Ramos (cell line): ENCODE data around the gene BLACAT1.
"Not testable (repeated sequence)": the region's sequence is repeated elsewhere in the genome, so short reads cannot be mapped to it uniquely, and the experiment has no call there.

Experiments used
- in situ Hi-C: fragments of 300-500 bp; cut with MboI; formaldehyde crosslinking; loops from one replicate; pipeline ENCODE4 v1.14.3; 2022; ENCODE audit warnings: low sequenced_read_pairs; ENCODE audit not compliant: unreplicated experiment

The BLACAT1 gene

DNA sequence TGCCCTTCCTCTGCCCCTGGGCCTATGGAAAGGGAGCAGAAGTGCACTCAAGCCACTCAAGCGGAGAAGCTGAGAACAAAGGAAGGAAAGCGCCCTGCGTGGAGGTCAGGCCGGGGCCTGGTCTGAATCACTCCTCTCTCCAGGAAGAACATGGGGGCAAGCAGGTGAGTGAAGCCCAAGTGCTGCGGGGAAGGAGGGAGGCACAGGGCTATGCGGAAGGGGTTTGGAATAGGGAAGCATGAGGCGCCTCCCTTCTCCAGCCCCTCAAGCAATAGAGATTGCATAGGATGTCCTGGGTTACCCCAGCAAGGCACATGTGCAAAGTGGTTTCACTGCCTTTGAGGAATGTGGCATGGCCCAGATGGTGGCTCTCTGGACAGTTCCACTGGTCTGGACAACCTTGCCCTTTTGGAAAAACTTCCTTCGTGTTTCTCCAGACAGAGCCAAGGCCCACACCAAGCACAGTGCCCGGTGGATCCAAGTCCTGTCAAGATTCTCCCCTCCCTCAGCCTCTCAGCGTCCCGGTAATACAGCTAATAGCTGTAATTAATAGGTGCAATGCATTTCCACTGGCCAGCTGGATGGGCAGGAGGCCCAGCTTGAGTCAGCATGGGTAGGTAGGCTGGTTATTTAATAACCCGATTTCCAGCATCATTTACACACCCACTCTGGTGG lies 13.7 kb downstream of the BLACAT1 start:
- in situ Hi-C loops = no loop called here

DNA sequence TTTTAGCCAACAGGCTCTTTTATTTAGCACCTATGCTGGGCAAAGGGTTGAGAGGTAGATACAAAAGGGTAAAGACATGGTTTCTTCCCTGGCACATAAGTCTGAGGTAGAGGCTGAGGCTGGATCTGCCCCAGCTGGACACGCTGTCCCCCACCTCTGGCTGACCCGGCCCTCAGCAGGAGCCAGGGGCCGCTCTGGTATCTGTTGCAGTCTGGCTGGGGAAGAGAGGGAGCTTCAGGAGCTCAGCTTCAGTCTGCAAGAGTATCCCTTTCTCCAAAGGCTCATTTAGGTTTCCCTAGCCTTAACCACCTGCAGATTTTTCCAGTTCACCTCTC lies 14.2 kb downstream of the BLACAT1 start:
- in situ Hi-C loops = no loop called here

DNA sequence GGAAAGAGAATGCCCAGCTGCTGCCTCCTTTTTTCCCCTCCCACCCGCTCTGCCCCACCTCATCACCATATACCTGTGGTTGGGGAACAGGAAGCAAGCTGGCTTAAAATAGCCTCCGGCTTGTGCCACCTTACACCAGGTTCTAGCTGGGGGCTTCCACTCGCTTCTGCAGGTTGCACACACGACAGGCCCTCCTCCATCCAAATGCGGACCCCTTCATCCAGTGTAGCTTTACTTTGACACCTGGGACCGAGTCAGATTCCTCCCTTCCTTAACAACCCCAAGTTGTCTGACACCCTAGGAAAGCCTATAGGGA lies 14.6 kb downstream of the BLACAT1 start:
- in situ Hi-C loops = no loop called here

DNA sequence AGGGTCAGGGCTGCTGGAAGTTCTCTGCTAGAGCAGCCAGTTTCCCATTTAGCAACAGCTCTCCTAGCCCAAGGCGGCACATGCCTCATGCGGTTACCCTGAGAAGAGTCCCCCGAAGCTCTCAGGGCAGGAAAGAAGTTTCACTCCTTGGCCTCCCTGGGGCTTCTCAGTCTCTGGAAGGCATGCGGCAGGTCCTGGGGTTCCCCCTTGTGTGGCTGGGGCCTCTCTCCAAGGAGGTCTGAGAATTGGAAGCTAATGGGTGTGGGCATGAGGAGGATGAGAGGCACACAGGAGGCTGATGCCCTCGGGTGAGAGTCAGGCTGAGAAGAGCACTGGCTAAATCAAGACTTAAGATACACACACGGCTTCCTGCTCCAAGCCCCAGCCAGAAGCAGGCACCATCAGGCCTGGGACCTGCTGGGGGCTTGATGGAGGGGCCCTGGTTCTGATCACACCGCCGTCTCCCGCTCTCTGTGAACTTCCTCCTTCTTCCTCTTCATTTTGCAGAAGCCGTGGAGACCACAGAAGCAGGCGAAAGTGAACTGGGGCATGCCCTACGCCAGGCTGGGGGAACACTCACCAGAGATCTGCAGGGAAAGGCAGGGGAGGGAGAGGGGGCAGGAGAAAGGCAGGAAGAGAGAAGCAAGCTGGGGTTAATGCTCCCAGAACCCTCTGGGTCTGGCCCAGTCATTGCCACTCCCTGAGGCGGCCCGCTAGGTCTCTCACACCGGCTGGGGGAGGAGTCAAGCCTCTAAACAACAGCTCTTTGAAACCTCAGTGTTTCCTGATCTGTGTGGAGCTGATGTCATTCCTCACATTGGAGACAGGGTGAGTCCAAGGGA lies 15.1 kb downstream of the BLACAT1 start:
- in situ Hi-C loops = no loop called here

DNA sequence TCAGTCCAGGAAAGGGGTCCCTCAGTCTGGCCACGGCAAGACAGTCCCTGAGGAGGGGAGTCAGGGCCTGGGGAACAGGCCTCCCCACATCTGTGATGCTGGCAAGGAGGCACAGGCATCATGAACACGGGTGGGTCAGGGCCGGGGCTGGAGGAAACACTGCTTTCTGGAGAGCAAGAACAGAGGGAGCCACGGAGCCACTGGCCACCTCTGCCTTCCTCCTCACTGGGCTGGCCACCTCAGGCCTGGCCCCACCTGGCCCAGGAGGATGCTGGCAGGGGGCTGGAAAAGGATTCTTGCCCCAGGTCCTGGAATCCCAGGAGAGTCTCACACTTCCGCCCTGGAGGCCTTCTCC lies 15.7 kb downstream of the BLACAT1 start:
- in situ Hi-C loops = no loop called here

DNA sequence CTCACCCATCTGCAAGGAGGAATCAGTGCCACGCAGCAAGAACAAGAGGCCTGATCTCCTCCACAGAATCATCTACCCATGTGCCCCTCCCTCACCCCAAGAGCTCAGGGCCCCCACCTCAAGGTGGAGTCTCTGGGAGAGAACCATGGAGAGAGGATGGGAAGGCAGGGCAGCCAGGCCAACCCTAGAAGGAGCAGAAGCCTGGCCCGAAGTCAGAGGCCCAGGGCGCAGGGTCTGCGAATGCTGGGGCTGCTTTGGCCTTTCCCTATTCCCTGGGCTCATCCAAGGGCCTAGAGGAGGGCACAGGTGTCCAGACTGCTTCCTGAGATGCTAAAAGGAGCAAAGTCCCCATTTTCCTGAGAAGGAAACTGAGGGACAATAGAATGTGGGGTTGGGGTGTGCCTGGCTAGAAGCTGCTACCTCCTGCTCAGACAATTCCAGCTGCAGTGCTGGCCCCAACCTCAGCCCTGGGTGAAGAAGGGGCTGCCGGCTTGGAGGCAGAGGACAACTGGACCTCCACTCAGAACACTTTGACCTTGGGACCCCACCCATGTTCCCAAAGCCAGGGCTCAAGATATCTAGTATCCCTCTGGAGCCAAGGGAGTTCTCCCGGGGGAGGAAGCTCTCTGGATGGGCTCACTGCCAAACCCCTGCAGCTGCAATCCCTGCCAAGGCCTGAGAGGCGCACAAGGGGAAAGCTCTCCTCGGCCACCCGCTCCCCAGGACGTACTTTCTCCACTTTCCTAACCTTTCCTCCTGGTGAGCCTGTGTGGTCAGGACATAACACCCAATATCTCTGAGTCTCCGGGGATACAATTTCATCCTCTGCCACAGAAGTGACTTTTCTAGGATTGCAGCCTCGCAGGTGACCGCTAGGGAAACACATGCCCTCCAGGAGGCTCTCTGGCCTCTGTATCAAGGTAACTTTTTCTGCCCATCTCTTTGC lies 17.4 kb downstream of the BLACAT1 start:
- in situ Hi-C loops = no loop called here

DNA sequence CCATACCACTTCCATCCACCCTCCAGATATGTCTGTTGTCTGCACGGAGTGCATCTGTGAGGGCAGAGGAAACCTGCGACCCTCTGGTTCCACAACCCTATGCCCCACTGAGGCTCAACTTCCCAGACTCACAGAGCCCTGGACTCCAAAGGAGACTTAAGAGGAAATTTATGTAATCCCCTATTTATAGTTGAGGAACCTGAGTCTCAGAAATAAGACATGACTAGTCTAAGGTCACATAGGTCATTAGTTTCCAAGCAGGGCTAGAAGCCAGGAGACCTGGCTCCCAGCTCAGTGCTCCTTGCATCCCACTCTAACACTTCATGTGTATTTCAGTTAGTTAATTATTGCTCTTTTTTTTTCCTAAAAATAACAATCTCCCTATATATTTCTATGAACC lies 18.3 kb downstream of the BLACAT1 start:
- in situ Hi-C loops = no loop called here

DNA sequence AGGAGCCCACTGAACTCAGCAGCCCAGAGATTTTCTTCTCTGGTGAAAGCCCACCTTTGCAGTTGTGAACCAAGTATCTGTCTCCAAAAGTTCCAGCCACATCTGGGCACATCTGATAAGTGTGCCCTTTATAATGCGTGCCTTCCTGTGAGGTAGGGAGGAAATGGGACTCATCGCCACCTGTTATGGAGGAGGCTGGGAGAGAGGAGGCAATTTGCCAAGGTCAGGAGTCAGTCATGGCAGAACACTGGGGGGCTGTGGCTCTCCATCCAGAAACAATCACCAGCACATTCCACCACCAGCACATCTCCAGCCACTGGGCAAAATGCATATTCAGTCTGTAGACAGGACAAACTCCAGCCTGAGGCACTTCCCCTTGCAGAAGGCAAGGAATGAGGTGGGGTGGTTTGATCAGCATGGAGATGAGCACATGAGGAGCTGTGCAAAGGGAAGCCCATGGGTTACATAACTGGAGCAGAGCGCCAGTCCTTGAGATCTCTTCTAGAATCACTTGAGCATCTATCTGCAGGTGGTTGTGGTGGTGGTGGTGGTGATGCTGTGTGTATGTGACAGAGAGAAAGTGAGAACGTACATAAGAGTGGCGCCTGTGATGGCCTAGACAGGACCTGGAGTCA lies 19.0 kb downstream of the BLACAT1 start:
- in situ Hi-C loops = no loop called here

DNA sequence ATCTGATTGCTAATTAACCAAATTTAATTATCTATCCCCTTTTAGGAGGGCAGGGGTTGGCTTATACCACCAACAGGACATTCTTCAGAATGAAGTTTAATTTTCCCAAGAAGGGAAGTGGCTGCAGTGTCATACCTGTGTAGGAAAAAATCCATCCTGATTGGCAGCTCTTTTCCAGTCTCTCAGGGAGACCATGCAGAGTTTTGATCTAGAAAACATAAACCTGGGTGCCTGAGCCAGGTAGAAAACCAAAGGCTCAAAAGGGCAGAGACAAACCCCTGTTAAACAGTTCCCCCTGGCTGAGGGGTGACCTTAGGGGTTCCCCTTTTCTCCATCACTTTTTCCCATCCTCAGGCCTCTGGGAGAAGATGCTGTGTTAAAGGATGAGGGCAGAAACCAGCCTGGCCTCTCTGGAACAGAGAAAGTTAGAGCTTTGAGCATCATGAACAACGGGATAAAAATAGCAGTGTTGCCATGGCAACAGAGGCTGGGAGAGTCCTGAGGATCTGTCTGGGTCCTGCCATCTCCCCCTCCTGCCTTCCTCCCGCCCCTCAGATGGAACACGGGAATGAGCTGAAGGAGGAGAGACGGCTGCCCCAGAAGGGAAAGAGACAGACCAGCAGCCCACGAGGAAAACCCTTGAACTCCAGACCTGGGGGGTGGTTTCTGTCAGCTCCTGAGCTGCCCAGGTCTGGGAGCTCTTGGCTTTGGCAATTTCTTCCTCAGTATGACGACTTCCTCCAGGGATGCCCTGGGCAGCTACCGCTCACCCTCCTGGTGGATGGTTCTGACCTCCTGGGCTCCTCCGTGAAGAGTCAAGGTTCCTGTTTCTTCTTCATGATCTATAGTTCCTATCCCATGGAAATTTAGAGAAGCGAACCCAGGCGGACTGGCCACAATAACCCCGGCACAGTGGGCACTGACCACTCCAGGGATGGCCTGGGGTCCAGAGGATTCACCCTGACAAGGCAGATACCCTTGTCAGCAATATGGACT lies 20.0 kb downstream of the BLACAT1 start:
- in situ Hi-C loops = no loop called here

DNA sequence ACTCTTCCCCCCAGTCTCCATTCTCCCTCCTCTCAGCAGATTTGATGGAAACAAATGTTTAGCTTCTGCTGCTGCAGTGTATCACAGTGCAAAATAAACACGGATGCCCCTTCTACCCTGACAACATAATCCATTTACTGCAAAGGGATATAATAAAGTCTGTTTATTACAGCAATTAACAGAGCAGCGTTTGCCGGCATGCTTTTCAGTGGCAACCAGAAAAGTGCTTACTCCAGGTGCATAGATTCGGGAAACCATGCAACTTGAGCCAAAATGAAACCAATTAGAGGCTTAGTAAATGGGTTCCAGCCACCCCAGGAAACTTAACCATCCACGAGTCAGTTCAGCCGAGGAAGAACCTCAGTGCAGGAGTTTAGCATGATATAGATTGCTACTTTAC lies 21.1 kb downstream of the BLACAT1 start:
- in situ Hi-C loops = no loop called here

DNA sequence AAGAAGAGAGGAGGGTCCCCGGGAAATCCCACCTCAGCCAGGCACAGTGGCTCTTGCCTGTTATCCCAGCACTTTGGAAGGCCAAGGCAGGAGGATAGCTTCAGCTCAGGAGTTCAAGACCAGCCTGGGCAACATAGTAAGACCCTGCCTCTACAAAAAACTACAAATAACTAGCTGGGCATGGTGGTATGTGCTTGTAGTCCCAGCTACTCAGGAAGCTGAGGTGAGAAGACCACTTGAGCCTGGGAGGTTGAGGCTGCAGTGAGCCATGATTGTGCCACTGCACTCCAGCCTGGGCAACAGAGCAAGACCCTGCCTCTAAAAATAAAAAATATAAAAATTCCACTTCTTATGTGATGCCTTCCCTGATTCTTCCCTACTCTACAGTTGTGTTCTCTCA lies 23.2 kb downstream of the BLACAT1 start:
- in situ Hi-C loops = not testable (repeated sequence)

DNA sequence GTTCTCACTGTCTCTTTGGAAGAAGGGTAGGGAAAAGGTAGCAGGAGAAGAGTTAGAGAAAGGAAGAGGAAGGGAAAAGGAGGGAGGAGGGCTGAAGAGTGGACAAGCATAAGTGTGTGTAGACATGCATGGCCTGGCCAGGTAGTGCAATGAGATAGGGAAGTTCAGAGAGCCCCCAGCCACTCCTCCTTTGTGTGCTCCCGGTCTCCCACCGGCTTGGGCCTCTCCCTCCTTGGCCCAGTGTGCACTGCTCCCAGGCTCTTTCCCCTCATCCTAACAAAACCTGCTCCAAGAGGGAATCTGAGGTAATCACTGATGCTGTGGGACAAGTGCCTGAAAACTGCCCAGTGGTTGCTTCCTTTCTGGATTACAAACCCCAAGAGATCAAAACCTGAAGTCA lies 23.7 kb downstream of the BLACAT1 start:
- in situ Hi-C loops = no loop called here

DNA sequence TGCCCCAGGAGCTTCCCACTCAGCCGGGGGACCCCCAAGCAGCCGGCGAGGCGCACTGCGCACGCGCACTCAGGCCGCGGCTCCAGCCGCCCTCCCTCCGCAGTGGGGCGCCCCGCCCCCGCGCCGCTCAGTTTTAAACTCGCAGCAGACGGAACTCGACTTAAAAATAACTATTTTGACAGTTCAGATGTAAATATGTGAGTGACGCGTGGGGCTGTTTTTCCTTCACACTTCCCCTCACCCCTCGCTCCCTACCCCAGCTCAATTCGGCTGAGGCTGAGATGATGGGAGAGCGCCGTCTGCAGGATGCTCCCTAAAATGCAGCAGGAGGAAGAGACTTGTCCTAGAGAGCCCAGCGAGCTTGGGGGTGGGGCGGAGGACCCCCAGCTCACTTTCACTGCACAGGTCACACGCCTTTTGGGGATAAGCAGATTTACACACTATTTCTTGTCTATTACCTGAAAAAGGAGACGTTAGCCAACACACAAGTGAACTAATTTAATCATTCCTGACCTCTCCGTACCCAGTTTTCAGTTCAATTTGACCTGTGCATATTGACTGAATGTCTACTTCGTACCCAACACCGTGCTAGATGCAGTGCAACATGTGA lies 25.0 kb downstream of the BLACAT1 start:
- in situ Hi-C loops = no loop called here

DNA sequence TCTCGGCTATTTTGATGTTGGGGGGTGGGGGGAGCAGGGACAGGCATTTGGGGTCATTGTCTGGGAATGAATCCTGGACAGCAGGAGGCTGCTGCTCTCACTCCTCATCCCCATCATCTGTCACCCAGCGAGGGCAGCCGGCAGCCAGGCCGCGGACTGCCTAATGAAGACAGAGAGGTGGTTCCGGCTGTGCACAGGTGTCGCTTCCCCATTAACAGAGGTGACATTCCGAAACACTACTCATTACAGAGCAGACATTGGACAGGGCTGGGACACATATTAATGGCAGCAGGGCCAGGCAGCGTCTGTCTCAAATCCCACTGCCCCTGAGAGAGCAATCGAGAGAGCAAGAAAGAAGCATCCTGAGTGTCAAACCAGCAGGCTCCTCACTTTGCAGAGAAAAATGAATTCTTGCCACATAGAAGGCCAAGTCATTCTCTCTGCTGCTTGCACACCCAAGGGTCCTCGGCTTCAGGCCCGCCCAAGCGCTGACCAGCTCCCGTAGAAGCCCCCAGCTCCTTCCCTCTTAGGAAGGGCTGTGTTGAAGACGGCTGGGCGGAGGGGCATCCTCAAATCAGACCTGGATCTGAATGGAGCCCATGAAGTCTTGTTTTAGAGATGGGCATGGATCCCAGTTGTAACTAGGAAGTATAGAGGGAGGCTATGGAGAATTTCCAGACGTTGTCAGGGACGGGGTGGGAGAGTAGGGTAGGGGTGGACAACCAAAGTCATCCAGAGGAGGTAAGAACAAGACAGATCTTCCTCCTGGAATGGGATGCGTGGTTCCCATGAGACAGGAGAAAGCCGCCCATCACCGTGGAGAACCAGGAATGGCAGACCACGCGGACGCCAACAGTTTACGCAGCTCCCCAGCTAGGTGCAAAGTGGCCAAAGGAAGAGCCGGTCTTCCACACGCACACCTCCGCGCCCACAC lies 25.8 kb downstream of the BLACAT1 start:
- in situ Hi-C loops = no loop called here

DNA sequence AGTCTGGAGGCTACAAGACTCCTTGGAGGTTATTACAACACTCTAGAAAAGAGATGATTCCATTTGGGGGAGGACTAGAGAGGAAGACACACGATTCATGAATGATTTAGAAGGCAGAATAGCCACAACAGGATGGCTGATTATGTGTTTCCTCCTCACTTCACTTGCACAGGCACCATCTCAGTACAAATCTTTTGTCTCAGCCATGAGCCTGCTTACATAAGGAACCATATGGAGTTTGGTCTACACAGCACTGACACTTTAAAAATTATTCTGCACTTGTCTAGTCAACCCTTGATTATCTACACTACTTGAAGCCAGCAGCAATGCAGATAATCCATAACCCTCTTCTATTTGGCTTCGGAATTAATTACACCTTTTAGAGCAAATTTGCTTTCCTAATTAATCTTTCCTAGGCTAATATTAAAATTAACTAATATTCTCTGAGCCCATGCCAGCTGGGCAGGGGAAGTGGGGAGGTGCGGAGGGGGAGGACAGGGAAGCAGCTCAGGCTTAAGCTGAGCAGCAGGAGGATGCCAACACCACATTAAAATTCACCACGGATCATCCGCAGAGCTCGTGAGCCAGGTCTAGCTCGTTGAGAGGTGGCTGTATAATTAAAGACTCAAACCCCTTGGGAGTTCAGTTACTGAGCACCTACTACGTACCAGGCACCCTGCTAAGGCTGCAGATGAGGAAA lies 30.8 kb downstream of the BLACAT1 start:
- in situ Hi-C loops = no loop called here

DNA sequence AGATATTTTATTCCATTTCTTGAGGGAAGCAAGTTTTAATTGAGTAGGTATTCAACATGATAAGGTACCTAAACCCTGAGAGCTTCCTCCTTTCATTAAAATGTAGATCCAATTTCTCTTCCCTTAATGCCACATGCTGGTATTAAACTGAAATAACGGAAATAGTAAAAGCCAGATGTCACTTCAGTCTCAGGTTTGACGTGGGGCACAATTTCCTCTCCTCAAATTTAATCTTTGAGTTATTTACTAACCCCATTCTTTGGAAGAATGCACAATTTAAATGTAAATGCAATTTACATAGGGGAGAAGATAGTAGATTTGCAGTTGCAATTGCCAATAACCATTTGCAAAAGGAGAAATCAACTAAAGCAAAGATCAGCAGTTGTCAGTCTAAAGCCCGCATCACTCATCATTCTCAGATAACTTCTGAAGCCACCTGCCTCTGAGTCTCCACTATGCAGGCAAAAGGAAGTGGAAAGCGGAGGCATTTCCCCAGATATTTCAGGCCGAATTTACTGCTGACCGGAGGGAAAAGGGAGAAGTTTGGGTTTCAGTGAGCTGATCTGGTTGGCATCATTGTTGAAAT lies 31.9 kb downstream of the BLACAT1 start:
- in situ Hi-C loops = no loop called here

DNA sequence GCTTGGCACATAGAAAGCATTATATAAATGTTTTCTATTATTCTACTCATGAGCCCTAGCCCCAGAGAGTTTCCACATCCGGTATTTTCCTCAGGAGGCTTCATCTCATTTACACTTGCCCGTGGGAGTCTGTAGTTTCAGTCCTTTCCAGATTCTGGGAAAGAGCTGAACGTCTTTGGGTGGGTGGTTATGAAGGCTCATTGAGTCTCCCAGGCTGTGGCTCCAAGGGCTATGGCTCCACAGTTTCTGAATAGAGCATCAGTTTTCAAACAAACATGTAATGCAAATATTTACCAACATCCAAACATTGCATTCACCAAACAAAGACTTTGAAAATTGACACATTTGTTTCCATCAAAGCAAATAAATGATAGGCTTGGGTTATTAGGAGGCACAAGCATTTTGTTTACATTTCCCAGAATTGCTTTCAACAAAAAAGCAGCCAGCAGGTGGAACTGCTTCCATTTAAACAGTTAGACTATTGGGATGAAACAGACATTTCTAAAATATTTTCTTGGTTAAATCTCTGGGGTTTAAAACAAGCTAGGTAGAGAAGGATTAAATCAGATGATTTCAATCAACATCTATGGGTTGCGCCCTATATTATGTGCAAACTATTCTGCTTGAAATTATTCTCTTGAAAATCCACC lies 32.7 kb downstream of the BLACAT1 start:
- in situ Hi-C loops = no loop called here
